ENCODE measurements around the gene ANAPC5.

The ANAPC5 gene

GRCh38 chr12:121267822-121268221 lies 84.4 kb downstream of the ANAPC5 start:
- DNase-seq (ENCODE audit: insufficient read length, low spot score) (no peak), FAIRE-seq (no peak)
- no peak for TF ChIP-seq PAX5 (IDR thresholded peaks at IDR 0.05; ENCODE audit: insufficient read depth, low read length, severe bottlenecking)

DNA sequence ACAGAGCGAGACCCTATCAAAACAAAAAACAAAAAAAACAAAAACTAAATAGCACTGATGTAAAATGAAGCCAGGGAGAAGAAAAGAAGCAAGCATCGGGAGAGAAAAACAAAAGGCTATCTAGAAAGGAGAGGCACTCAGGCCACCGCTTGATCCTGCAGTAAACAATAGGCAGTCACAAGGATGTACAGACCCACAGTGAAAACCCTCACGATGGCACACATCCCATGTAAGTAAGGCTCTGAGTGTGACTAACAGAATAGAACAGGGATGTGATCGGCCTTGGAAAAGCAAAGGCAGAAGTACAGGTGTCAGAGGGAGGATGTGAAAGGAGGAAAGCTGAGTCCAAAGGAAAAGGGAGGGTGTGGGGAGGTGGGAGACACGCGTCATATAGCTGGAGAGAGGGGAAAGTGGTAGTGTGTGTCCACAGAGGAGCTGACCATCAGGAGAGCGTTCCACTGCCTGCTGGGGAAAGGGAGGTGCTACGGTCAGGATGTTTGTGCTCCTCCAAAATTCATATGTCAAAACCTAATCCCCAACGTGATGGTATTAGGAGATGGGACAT lies 87.2 kb downstream of the ANAPC5 start:
- DNase-seq (ENCODE audit: insufficient read length, low spot score) = no peak
- no peak for TF ChIP-seq POLR2AphosphoS5 (IDR thresholded peaks at IDR 0.05; ENCODE audit: low read depth, low read length)
- TF ChIP-seq POLR2A (IDR thresholded peaks at IDR 0.05; ENCODE audit: low read depth, low read length) = no peak
- TF ChIP-seq PAX5 (IDR thresholded peaks at IDR 0.05; ENCODE audit: insufficient read depth, low read length, severe bottlenecking) = no peak
- no peak for TF ChIP-seq TAF1 (IDR thresholded peaks at IDR 0.05; ENCODE audit: low read depth, low read length)
- TF ChIP-seq POU2F2 (IDR thresholded peaks at IDR 0.05; ENCODE audit: low read depth, low read length) = no peak
- no peak for TF ChIP-seq SPI1 (IDR thresholded peaks at IDR 0.05; ENCODE audit: low read depth, low read length)
- FAIRE-seq = no peak

GRCh38 chr12:121264135-121264534 lies 88.1 kb downstream of the ANAPC5 start:
- DNase-seq (ENCODE audit: insufficient read length, low spot score) = no peak
- TF ChIP-seq SPI1 (IDR thresholded peaks at IDR 0.05; ENCODE audit: low read depth, low read length) (no peak), TAF1 (IDR thresholded peaks at IDR 0.05; ENCODE audit: low read depth, low read length) (no peak), POLR2A (IDR thresholded peaks at IDR 0.05; ENCODE audit: low read depth, low read length) (no peak), PAX5 (IDR thresholded peaks at IDR 0.05; ENCODE audit: insufficient read depth, low read length, severe bottlenecking) (no peak), POU2F2 (IDR thresholded peaks at IDR 0.05; ENCODE audit: low read depth, low read length) (no peak), POLR2AphosphoS5 (IDR thresholded peaks at IDR 0.05; ENCODE audit: low read depth, low read length) (no peak)
- no peak for FAIRE-seq

DNA sequence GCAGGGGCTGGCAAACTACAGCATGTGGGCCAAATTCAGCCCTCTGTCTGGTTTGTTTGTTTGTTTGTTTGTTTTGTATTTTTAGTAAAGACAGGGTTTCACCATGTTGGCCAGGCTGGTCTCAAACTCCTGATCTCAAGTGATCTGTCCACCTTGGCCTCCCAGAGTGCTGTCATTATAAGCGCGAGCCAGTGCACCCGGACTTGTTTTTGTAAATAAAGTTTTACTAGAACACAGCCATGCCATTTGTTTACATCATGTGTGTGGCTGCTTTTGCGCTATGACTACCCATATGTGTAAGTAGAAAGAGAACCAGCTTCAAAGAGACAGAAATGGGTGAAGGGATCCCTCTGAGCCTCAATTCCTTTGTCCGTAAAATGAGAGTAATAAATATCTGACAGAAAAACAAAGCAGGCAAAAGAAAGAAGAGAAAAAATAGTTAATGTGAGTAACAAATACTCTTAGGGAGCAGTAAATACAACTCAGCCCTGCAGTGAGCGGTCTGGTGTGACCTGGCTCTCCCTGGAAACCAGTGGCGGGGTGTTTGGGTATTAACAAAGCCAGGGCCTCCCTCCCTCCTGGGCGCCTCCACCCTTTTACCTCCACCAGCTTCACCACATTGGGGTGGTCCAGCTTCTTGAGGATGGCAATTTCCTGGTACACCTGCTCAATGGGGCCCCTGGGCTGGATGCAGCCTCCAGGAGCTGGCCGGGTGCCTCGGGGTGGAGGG lies 88.8 kb downstream of the ANAPC5 start:
- no peak for FAIRE-seq

DNA sequence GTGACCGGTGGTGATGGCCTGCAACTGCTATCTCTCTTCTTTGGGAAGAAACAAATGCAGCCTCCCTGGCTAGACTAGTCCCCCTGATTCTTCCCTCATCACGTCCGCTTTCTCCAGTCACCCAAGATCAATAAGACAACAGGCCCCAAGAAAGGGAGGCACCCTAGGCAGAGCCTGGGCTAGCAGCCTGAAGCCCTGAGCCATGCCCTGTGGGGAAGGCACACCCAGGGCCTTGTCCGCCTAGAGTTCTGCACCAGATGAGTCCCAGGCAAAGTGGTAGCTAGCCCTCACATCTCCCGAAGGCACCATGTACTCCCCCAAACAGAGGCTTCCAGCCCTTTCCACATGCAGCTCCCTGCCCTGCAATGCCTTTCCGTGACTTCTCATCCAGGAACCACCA lies 90.8 kb downstream of the ANAPC5 start:
- DNase-seq (ENCODE audit: insufficient read length, low spot score) (no peak), FAIRE-seq (no peak)
- no peak for TF ChIP-seq POLR2A (IDR thresholded peaks at IDR 0.05; ENCODE audit: low read depth, low read length)
- TF ChIP-seq SPI1 (IDR thresholded peaks at IDR 0.05; ENCODE audit: low read depth, low read length) = no peak
- no peak for TF ChIP-seq POLR2AphosphoS5 (IDR thresholded peaks at IDR 0.05; ENCODE audit: low read depth, low read length)
- no peak for TF ChIP-seq TAF1 (IDR thresholded peaks at IDR 0.05; ENCODE audit: low read depth, low read length)
- TF ChIP-seq POU2F2 (IDR thresholded peaks at IDR 0.05; ENCODE audit: low read depth, low read length) = no peak
- no peak for TF ChIP-seq PAX5 (IDR thresholded peaks at IDR 0.05; ENCODE audit: insufficient read depth, low read length, severe bottlenecking)

More for the DNA sequence above, 88.8 kb downstream of the ANAPC5 start:
- no peak for DNase-seq (ENCODE audit: insufficient read length, low spot score)
- no peak for TF ChIP-seq SPI1 (IDR thresholded peaks at IDR 0.05; ENCODE audit: low read depth, low read length)
- no peak for TF ChIP-seq POLR2A (IDR thresholded peaks at IDR 0.05; ENCODE audit: low read depth, low read length)
- TF ChIP-seq TAF1 (IDR thresholded peaks at IDR 0.05; ENCODE audit: low read depth, low read length) = no peak
- no peak for TF ChIP-seq POU2F2 (IDR thresholded peaks at IDR 0.05; ENCODE audit: low read depth, low read length)
- no peak for TF ChIP-seq POLR2AphosphoS5 (IDR thresholded peaks at IDR 0.05; ENCODE audit: low read depth, low read length)
- TF ChIP-seq PAX5 (IDR thresholded peaks at IDR 0.05; ENCODE audit: insufficient read depth, low read length, severe bottlenecking) = no peak

- no peak for FAIRE-seq
- TF ChIP-seq SPI1 (IDR thresholded peaks at IDR 0.05; ENCODE audit: low read depth, low read length) = no peak
- no peak for DNase-seq (ENCODE audit: insufficient read length, low spot score)
Measured at GRCh38 chr12:121260091-121260490, 92.1 kb downstream of the ANAPC5 start.

DNA sequence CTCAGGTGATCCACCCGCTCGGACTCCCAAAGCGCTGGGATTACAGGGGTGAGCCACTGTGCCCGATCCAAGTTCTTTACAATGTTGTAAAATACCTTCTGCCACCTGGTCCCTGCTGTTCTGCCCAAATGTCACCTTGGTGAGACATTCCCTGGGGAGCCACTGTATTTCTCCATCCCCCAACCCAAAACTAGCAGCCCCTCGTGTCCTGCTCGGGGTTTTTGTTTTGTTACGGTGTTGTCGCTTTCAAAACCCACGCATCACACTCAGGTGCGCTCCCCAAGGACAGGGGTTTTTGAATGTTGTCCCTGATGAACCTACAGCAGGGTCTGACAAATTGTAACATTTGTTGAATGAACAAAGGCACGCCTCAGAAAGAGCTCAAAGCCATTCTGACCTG lies 93.1 kb downstream of the ANAPC5 start:
- TF ChIP-seq POLR2A (IDR thresholded peaks at IDR 0.05; ENCODE audit: low read depth, low read length) (no peak), TAF1 (IDR thresholded peaks at IDR 0.05; ENCODE audit: low read depth, low read length) (no peak), POLR2AphosphoS5 (IDR thresholded peaks at IDR 0.05; ENCODE audit: low read depth, low read length) (no peak), PAX5 (IDR thresholded peaks at IDR 0.05; ENCODE audit: insufficient read depth, low read length, severe bottlenecking) (no peak), SPI1 (IDR thresholded peaks at IDR 0.05; ENCODE audit: low read depth, low read length) (no peak), POU2F2 (IDR thresholded peaks at IDR 0.05; ENCODE audit: low read depth, low read length) (no peak)
- no peak for FAIRE-seq
- DNase-seq (ENCODE audit: insufficient read length, low spot score) = no peak

All from GM12891 (cell line).